K562 (cell line): ENCODE measurements around the gene P3H1. TPM values are rescaled to one million over a fixed set of nuclear protein-coding genes. Genes with fewer than 3 reads are reported as not detected.

Experiments
- polyA plus RNA-seq, 8 experiments: library from polyadenylated mRNA; depleted of rRNA in 4 of 8; stranded (reverse) in 5 of 8; unstranded in 3 of 8; fragments of >200 nt; fragmentation: Nextera tagmentation in 2 of 8; fragmentation: Illumina TruSeq in 1 of 8; extraction: Ambion mirVana in 2 of 8; extraction: Trizol in 1 of 8; gene quantifications; 2 replicates each; pipeline versions ENCODE4 v1.2.1 to v1.2.3, GENCODE V29; 2011 to 2014; ENCODE audit warnings: inconsistent platforms in 1 of 8, missing spikeins in 1 of 8
- total RNA-seq, 7 experiments: library from RNA; depleted of rRNA in 6 of 7; stranded (reverse); fragments of >200 nt in 6 of 7; fragmentation: Illumina TruSeq in 2 of 7; extraction: Trizol in 2 of 7; gene quantifications; 2 replicates each; pipeline versions ENCODE4 v1.2.1 to v1.2.3, GENCODE V29; 2011 to 2021; ENCODE audit warnings: low replicate concordance in 1 of 7

The P3H1 gene
- total and polyA plus RNA-seq, 9 of the 15 experiments (the other 6 are each of a cell fraction or from before 2014, with no cell fraction given) = 1.7 to 81.7 (median 45.7) TPM

Other genes starting within 250 kb of the P3H1 start
Only the 7 nearest of the 9 such genes appear.
- gene YBX1, start 84.6 kb downstream of the P3H1 start, total RNA-seq (2014; rRNA removed) = 1,738 and 1,868 TPM in 2 replicates
- 1,262 and 1,370 TPM in 2 replicates for gene YBX1, start 84.6 kb downstream of the P3H1 start, total RNA-seq (2014; rRNA removed; fragmentation: Illumina TruSeq; extraction: Trizol)
- gene YBX1, start 84.6 kb downstream of the P3H1 start, total RNA-seq (2015; rRNA removed; fragmentation: Illumina TruSeq; extraction: Trizol) = 1,548 and 1,573 TPM in 2 replicates
- gene YBX1, start 84.6 kb downstream of the P3H1 start, total RNA-seq (2021) = 1,160 and 1,216 TPM in 2 replicates
- gene YBX1, start 84.6 kb downstream of the P3H1 start, polyA plus RNA-seq (2011; rRNA removed) = 411 and 825 TPM in 2 replicates
- gene YBX1, start 84.6 kb downstream of the P3H1 start, polyA plus RNA-seq (2014; fragmentation: Illumina TruSeq; extraction: Trizol) = 1,646 and 1,955 TPM in 2 replicates
- gene YBX1, start 84.6 kb downstream of the P3H1 start, polyA plus RNA-seq (2014; fragmentation: Nextera tagmentation; extraction: Ambion mirVana) = 100 to 1,000 TPM; 363 to 380 TPM
- gene YBX1, start 84.6 kb downstream of the P3H1 start, polyA plus RNA-seq (2014; rRNA removed) = 1,176 and 1,182 TPM in 2 replicates
- gene CLDN19, start 26.8 kb downstream of the P3H1 start, total RNA-seq (2014; rRNA removed) = not detected in 2 replicates
- not detected in 2 replicates for gene CLDN19, start 26.8 kb downstream of the P3H1 start, total RNA-seq (2014; rRNA removed; fragmentation: Illumina TruSeq; extraction: Trizol)
- gene CLDN19, start 26.8 kb downstream of the P3H1 start, total RNA-seq (2015; rRNA removed; fragmentation: Illumina TruSeq; extraction: Trizol) = not detected in 2 replicates
- gene CLDN19, start 26.8 kb downstream of the P3H1 start, total RNA-seq (2021) = not detected in 2 replicates
- gene CLDN19, start 26.8 kb downstream of the P3H1 start, polyA plus RNA-seq (2011; rRNA removed) = not detected in 2 replicates
- not detected in 2 replicates for gene CLDN19, start 26.8 kb downstream of the P3H1 start, polyA plus RNA-seq (2014; fragmentation: Illumina TruSeq; extraction: Trizol)
- gene CLDN19, start 26.8 kb downstream of the P3H1 start, polyA plus RNA-seq (2014; fragmentation: Nextera tagmentation; extraction: Ambion mirVana) = not detected
- not detected in 2 replicates for gene CLDN19, start 26.8 kb downstream of the P3H1 start, polyA plus RNA-seq (2014; rRNA removed)
- 3.5 and 5.7 TPM in 2 replicates for gene C1orf50, start 221 bp upstream of the P3H1 start, total RNA-seq (2014; rRNA removed)
- 5.2 and 8.1 TPM in 2 replicates for gene C1orf50, start 221 bp upstream of the P3H1 start, total RNA-seq (2014; rRNA removed; fragmentation: Illumina TruSeq; extraction: Trizol)
- gene C1orf50, start 221 bp upstream of the P3H1 start, total RNA-seq (2015; rRNA removed; fragmentation: Illumina TruSeq; extraction: Trizol) = 5.3 and 5.9 TPM in 2 replicates
- 5.7 and 8.5 TPM in 2 replicates for gene C1orf50, start 221 bp upstream of the P3H1 start, total RNA-seq (2021)
- 12.5 and 13.9 TPM in 2 replicates for gene C1orf50, start 221 bp upstream of the P3H1 start, polyA plus RNA-seq (2011; rRNA removed)
- 5.4 and 7.1 TPM in 2 replicates for gene C1orf50, start 221 bp upstream of the P3H1 start, polyA plus RNA-seq (2014; fragmentation: Illumina TruSeq; extraction: Trizol)
- gene C1orf50, start 221 bp upstream of the P3H1 start, polyA plus RNA-seq (2014; fragmentation: Nextera tagmentation; extraction: Ambion mirVana) = 1 to 10 TPM in 1 of 2 experiments, under 1 TPM in 1; 0.55 to 1.8 TPM
- 3.4 and 3.5 TPM in 2 replicates for gene C1orf50, start 221 bp upstream of the P3H1 start, polyA plus RNA-seq (2014; rRNA removed)
- gene TMEM269, start 18.0 kb upstream of the P3H1 start, total RNA-seq (2014; rRNA removed) = 0.08 and 0.09 TPM in 2 replicates
- gene TMEM269, start 18.0 kb upstream of the P3H1 start, total RNA-seq (2014; rRNA removed; fragmentation: Illumina TruSeq; extraction: Trizol) = 0.18 and 0.22 TPM in 2 replicates
- gene TMEM269, start 18.0 kb upstream of the P3H1 start, total RNA-seq (2015; rRNA removed; fragmentation: Illumina TruSeq; extraction: Trizol) = 0.04 and 0.22 TPM in 2 replicates
- 0.27 and 0.34 TPM in 2 replicates for gene TMEM269, start 18.0 kb upstream of the P3H1 start, total RNA-seq (2021)
- 0.49 and 0.58 TPM in 2 replicates for gene TMEM269, start 18.0 kb upstream of the P3H1 start, polyA plus RNA-seq (2011; rRNA removed)
- 0.21 and 0.27 TPM in 2 replicates for gene TMEM269, start 18.0 kb upstream of the P3H1 start, polyA plus RNA-seq (2014; fragmentation: Illumina TruSeq; extraction: Trizol)
- under 1 TPM; 0.18 to 0.21 TPM for gene TMEM269, start 18.0 kb upstream of the P3H1 start, polyA plus RNA-seq (2014; fragmentation: Nextera tagmentation; extraction: Ambion mirVana)
- 0.09 TPM in 2 replicates for gene TMEM269, start 18.0 kb upstream of the P3H1 start, polyA plus RNA-seq (2014; rRNA removed)
- gene ERMAP, start 50.1 kb upstream of the P3H1 start, total RNA-seq (2014; rRNA removed) = 15.7 and 18.2 TPM in 2 replicates
- 23.7 and 25.0 TPM in 2 replicates for gene ERMAP, start 50.1 kb upstream of the P3H1 start, total RNA-seq (2014; rRNA removed; fragmentation: Illumina TruSeq; extraction: Trizol)
- gene ERMAP, start 50.1 kb upstream of the P3H1 start, total RNA-seq (2015; rRNA removed; fragmentation: Illumina TruSeq; extraction: Trizol) = 22.2 and 23.7 TPM in 2 replicates
- gene ERMAP, start 50.1 kb upstream of the P3H1 start, total RNA-seq (2021) = 20.5 and 22.5 TPM in 2 replicates
- gene ERMAP, start 50.1 kb upstream of the P3H1 start, polyA plus RNA-seq (2011; rRNA removed) = 15.3 and 24.9 TPM in 2 replicates
- 25.3 and 31.4 TPM in 2 replicates for gene ERMAP, start 50.1 kb upstream of the P3H1 start, polyA plus RNA-seq (2014; fragmentation: Illumina TruSeq; extraction: Trizol)
- gene ERMAP, start 50.1 kb upstream of the P3H1 start, polyA plus RNA-seq (2014; fragmentation: Nextera tagmentation; extraction: Ambion mirVana) = 10 to 100 TPM in 1 of 2 experiments, 1 to 10 TPM in 1; 8.0 to 12.9 TPM
- 16.6 and 20.3 TPM in 2 replicates for gene ERMAP, start 50.1 kb upstream of the P3H1 start, polyA plus RNA-seq (2014; rRNA removed)
- gene SVBP, start 50.4 kb upstream of the P3H1 start, total RNA-seq (2014; rRNA removed) = 32.6 and 44.7 TPM in 2 replicates
- 46.5 and 48.3 TPM in 2 replicates for gene SVBP, start 50.4 kb upstream of the P3H1 start, total RNA-seq (2014; rRNA removed; fragmentation: Illumina TruSeq; extraction: Trizol)
- 41.1 and 44.5 TPM in 2 replicates for gene SVBP, start 50.4 kb upstream of the P3H1 start, total RNA-seq (2015; rRNA removed; fragmentation: Illumina TruSeq; extraction: Trizol)
- 31.7 and 36.0 TPM in 2 replicates for gene SVBP, start 50.4 kb upstream of the P3H1 start, total RNA-seq (2021)
- gene SVBP, start 50.4 kb upstream of the P3H1 start, polyA plus RNA-seq (2011; rRNA removed) = 42.8 and 49.4 TPM in 2 replicates
- gene SVBP, start 50.4 kb upstream of the P3H1 start, polyA plus RNA-seq (2014; fragmentation: Illumina TruSeq; extraction: Trizol) = 49.7 and 53.2 TPM in 2 replicates
- 10 to 100 TPM; 37.9 TPM for gene SVBP, start 50.4 kb upstream of the P3H1 start, polyA plus RNA-seq (2014; fragmentation: Nextera tagmentation; extraction: Ambion mirVana)
- gene SVBP, start 50.4 kb upstream of the P3H1 start, polyA plus RNA-seq (2014; rRNA removed) = 32.6 and 40.0 TPM in 2 replicates
- gene ZNF691, start 79.6 kb upstream of the P3H1 start, total RNA-seq (2014; rRNA removed) = 14.8 and 17.4 TPM in 2 replicates
- 10.8 and 11.8 TPM in 2 replicates for gene ZNF691, start 79.6 kb upstream of the P3H1 start, total RNA-seq (2014; rRNA removed; fragmentation: Illumina TruSeq; extraction: Trizol)
- 9.2 and 10.7 TPM in 2 replicates for gene ZNF691, start 79.6 kb upstream of the P3H1 start, total RNA-seq (2015; rRNA removed; fragmentation: Illumina TruSeq; extraction: Trizol)
- gene ZNF691, start 79.6 kb upstream of the P3H1 start, total RNA-seq (2021) = 11.7 and 15.2 TPM in 2 replicates
- 11.6 and 11.9 TPM in 2 replicates for gene ZNF691, start 79.6 kb upstream of the P3H1 start, polyA plus RNA-seq (2011; rRNA removed)
- gene ZNF691, start 79.6 kb upstream of the P3H1 start, polyA plus RNA-seq (2014; fragmentation: Illumina TruSeq; extraction: Trizol) = 19.0 and 21.6 TPM in 2 replicates
- gene ZNF691, start 79.6 kb upstream of the P3H1 start, polyA plus RNA-seq (2014; fragmentation: Nextera tagmentation; extraction: Ambion mirVana) = 10 to 100 TPM; 20.0 to 30.4 TPM
- gene ZNF691, start 79.6 kb upstream of the P3H1 start, polyA plus RNA-seq (2014; rRNA removed) = 10.7 and 14.0 TPM in 2 replicates